Cerebellar nuclear complex (tissue), 1 donor: ENCODE data around the gene IARS2.
"Not testable (repeated sequence)": the region's sequence is repeated elsewhere in the genome, so short reads cannot be mapped to it uniquely, and the experiment has no call there.

Experiments used
- DNase-seq, 2 experiments: peaks; one replicate each; lab custom pipeline; 2025; lab: John Stamatoyannopoulos, UW

Gene IARS2

GRCh38 chr1:220164517-220164916 lies 70.6 kb downstream of the IARS2 start:
- DNase-seq = no peak

DNA sequence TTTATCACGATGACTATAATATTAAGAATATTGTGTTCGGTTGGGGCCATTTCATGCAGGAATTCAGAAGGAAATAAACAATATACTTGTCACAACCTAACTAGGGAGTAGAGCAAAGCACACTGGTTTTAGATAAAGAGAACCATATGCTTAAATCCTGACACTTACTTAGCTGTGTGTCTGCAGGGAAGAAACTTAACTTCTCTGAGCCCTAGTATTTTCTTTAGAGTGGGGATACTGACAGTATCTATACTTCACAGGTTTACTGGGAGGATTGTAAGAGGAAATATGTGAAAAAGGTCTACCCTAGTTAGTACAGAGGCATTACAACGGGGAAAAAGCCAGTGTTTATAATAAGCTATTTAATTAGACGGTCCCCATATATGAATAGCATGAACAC lies 72.9 kb downstream of the IARS2 start:
- DNase-seq = no peak

GRCh38 chr1:220169887-220170286 lies 76.0 kb downstream of the IARS2 start:
- not testable (repeated sequence) for DNase-seq

DNA sequence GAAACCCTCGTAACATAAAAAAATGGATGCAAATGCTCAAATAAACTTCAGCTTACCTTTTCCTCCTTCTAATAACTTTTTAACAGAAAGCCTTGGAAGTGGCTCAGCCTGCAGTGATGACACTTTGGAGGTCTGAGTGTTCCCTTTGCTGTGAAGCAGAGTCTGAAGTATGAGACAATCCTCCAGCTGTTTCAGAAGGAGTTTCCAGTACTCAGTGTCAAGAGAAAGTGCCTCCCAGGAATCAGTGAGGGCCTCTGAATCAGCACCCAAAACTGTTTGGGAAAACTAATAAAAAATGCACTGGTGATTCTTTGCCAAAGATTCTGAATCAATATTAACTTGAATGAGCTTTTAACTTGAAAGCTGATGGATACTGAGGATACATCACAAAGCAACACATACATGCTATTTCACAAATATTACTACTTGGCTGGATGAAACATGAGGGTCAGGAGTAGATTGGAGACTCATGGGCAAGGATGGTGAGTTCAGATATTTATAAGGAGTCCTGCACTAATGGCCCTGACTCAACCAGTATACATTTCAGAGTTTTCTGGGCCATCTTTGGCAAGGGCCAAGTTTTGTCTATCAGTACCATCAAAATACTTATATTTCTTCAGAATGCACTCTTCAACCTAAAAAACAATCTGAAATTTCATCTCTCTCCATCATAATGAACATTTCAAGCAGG lies 77.0 kb downstream of the IARS2 start:
- DNase-seq = no peak

GRCh38 chr1:220176540-220176939 lies 82.6 kb downstream of the IARS2 start:
- no peak for DNase-seq

GRCh38 chr1:220182111-220182510 lies 88.2 kb downstream of the IARS2 start:
- no peak for DNase-seq

- no peak for DNase-seq
Measured at GRCh38 chr1:220182656-220183055, 88.7 kb downstream of the IARS2 start.

GRCh38 chr1:220184506-220184905 lies 90.6 kb downstream of the IARS2 start:
- DNase-seq = no peak

- DNase-seq = no peak
Measured at GRCh38 chr1:220186752-220187151, 92.8 kb downstream of the IARS2 start.

GRCh38 chr1:220188538-220188937 lies 94.6 kb downstream of the IARS2 start:
- no peak for DNase-seq

DNA sequence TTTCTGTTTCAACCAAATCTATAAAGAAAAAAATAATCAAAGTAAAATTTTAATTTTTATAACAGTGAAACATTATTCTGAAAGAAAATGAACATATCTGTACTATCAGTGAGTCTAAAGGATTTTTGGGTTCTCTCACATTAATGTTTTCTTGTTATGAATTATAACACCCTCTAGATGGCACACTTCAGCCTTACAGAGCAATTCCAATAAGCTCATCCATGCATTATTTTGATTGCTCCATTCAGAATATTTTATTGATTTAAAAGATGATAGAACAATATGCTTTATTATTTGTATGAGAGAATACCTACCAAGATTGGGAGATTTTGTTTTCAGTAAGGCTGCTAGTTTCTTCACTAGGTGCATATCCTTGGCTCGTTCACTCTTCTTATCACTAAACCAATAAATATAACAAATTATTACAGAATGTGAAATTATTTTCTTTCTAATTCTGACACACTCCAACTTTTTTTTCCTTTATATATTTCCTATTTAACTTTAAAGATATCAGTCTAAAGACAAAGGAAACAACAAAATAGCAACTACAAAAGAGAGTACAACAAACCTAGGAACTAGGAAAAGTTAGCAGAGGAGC lies 95.9 kb downstream of the IARS2 start:
- DNase-seq = no peak

- DNase-seq = no peak
Measured at GRCh38 chr1:220195701-220196100, 101.8 kb downstream of the IARS2 start.
